Right lobe of liver (tissue), 6 donors: ENCODE results near the gene UBR1. TPM values are rescaled to one million over a fixed set of nuclear protein-coding genes. Genes with fewer than 3 reads are reported as not detected.
"Not testable (repeated sequence)": the region's sequence is repeated elsewhere in the genome, so short reads cannot be mapped to it uniquely, and the experiment has no call there.

Experiments used
- ATAC-seq, 4 donors: fragments of 200-7000 bp; cut with Tn5 transposase; one replicate each; pipeline ENCODE4 v1.9.1; 2020; ENCODE audit warnings: mild to moderate bottlenecking in 4 of 4, moderate library complexity in 4 of 4
- DNase-seq, 3 donors: peaks; one replicate each; pipeline ENCODE4 v3.0.0-alpha.2; 2020
- H3K27ac ChIP-seq, 3 donors: fragments of 200-600 bp; one replicate each; pipeline ENCODE4 v1.8.0; 2022
- H3K27me3 ChIP-seq, 2 donors: fragments of 200-600 bp; one replicate each; pipeline ENCODE4 v1.8.0; 2022
- H3K36me3 ChIP-seq, 4 donors: fragments of 200-600 bp; sonication (generic) in 1 of 4; one replicate each; pipeline versions ENCODE4 v1.5.1 to v1.8.0; 2017 to 2022; ENCODE audit warnings: control low read depth in 1 of 4
- H3K4me1 ChIP-seq, 4 donors: fragments of 200-600 bp; sonication (generic) in 1 of 4; one replicate each; pipeline versions ENCODE4 v1.5.1 to v1.8.0; 2017 to 2022; ENCODE audit warnings: control low read depth in 1 of 4
- H3K4me3 ChIP-seq, 3 donors: fragments of 200-600 bp; one replicate each; pipeline ENCODE4 v1.8.0; 2022
- H3K9me3 ChIP-seq, 4 donors: fragments of 200-600 bp; sonication (generic) in 1 of 4; one replicate each; pipeline versions ENCODE4 v1.5.1 to v1.8.0; 2017 to 2022; ENCODE audit warnings: control low read depth in 1 of 4
- CTCF ChIP-seq, 4 donors: fragments of 200-600 bp in 3 of 4; fragments of 450-650 bp in 1 of 4; IDR thresholded peaks; one replicate each; pipeline versions ENCODE4 v1.5.1 to v1.8.0; 2016 to 2022; ENCODE audit warnings: antibody characterized with exemption in 4 of 4, mild to moderate bottlenecking in 2 of 4
- POLR2A ChIP-seq: fragments of 450-650 bp; IDR thresholded peaks from one replicate; pipeline ENCODE4 v1.6.1; 2017; ENCODE audit warnings: antibody characterized with exemption, mild to moderate bottlenecking
- WGBS: methylation state at CpG from one replicate; pipeline ENCODE4 v1.1.6; 2018; ENCODE audit warnings: low coverage, low lambda C conversion rate; ENCODE audit not compliant: insufficient coverage; ENCODE audit errors: missing lambda C conversion rate; 5-methylcytosine and 5-hydroxymethylcytosine counted together
- intact Hi-C, 2 donors: fragments of 100-400 bp; cut with DNase I; formaldehyde crosslinking; loops; one replicate each; pipeline versions ENCODE4 v1.11.2 to v1.14.1; 2022
- total RNA-seq, 6 experiments: library from RNA; depleted of rRNA in 2 of 6; stranded (reverse); fragments of >200 nt in 2 of 6; fragmentation: NEBNext Ultra II Directional in 3 of 6; extraction: Animal tissue kit (Norgen Biotek cat#: 25700) in 3 of 6; gene quantifications; one replicate each; pipeline versions ENCODE4 v1.1.0 to v1.2.4, GENCODE V29; 2016 to 2023
- donor health status: DM: no; HTN: yes; CAD: no.
- donor health status: DM: no; HTN: no; CAD: no.
- donor health status: DM: no; HTN: no; CAD: no.
- donor health status: DM: no; HTN: yes; CAD: no.
- donor health status: DM: no; HTN: yes; CAD: no.

The UBR1 gene
- total RNA-seq, 6 experiments from 2014 or later, result 8.8 to 15.6 (median 10.6) TPM

DNA sequence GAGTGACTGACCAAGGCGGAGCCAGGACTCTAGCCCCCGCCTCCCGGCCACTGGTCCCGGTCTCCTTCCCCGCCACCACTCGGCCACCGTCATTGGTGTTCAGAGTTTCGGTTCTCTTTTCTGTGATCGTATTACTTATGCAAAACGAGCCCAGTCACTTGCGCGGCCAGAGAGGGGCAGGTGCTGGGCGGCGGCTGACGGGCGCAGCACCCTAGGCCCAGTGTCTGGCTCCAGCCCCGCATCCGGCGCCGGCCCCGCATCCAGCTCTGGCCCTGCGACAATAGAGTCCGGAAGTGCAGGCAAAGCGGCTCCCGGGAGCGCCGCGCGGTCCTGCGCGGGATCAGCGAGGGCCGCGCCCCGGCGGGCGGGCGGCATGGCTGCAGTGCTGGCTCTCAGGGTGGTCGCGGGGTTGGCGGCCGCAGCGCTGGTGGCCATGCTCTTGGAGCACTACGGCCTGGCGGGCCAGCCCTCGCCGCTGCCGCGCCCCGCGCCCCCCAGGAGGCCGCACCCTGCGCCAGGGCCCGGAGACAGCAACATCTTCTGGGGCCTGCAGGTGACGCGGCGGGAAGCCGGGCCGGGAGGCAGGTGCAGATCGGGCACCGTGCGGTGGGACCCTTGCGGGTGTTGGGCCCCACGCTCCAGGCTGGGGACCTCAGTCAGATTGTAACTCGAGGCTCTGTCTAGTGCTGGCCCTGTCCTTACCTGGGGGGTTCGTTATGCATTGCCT, 27.8 kb upstream of the UBR1 start, which contains the start of gene TMEM62:
TSS of gene TMEM62 (plus strand) at position 157 of the 727 bp plus-strand sequence. CDS start at position 374, 217 bp downstream.
- peaks cover 0 to 16% (median 3%) of the 10 kb centered on the region in 4 donors for H3K36me3 ChIP-seq
- H3K4me1 ChIP-seq, result peaks cover 0 to 6% (median 2%) of the 10 kb centered on the region in 4 donors
- peak; percentile 91 to 94 (median 93) for DNase-seq
- H3K4me3 ChIP-seq, result peak within 1 kb of the TSS; percentile 72 to 99 (median 94)
- TF ChIP-seq CTCF (IDR thresholded peaks at IDR 0.05) (no peak), POLR2A (peak; percentile 84)
- intact Hi-C loops, result no loop called here
- WGBS, result 0% methylated on average over 6 of the region's 66 CpGs
- no peaks in the 10 kb centered on the region for H3K27me3 ChIP-seq
- peak within 1 kb of the TSS; percentile 74 to 86 (median 79) for H3K27ac ChIP-seq
- ATAC-seq, result peak; percentile 97 to 99 (median 98)
- no peaks in the 10 kb centered on the region for H3K9me3 ChIP-seq

DNA sequence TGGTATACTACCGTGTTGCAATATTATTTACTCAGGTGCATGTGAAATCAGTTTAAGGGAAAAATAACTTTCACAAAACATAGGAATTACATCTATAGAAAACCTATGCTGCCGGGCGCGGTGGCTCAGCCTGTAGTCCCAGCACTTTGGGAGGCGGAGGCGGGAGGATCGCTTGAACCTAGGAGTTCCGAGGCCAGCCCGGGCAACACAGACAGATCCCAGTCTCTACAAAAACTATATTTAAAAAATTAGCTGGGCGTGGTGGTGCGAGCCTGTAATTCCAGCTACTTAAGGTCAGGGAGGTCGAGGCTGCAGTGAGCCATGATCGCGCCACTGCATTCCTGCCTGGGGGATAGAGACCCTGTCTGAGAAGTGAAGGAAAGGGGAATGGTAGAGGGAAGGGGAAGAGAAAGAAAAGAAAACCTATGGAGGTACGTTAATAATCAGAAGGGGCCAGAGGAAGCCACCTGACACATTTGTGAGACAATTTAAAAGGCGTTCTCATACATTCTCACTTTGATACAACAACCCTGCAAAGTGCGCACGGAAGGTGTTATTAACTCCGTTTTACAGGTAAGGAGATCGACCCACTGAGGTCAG, 27.1 kb upstream of the UBR1 start:
- Histone ChIP-seq H3K27me3 (no peaks in the 10 kb centered on the region), H3K9me3 (no peaks in the 10 kb centered on the region), H3K27ac (peak overlapping the region; percentile 74 to 86 (median 79)), H3K4me1 (peaks cover 0 to 6% (median 2%) of the 10 kb centered on the region in 4 donors), H3K4me3 (peak overlapping the region; percentile 72 to 99 (median 94)), H3K36me3 (peaks cover 0 to 9% (median 3%) of the 10 kb centered on the region in 4 donors)
- TF ChIP-seq CTCF (IDR thresholded peaks at IDR 0.05), result no peak
- TF ChIP-seq POLR2A, result no peak
- WGBS, result 22% methylated on average over 15 of the region's 20 CpGs
- peak in 1 of 3 donors; percentile 35 for DNase-seq
- intact Hi-C loops, result no loop called here
- ATAC-seq, result peak; percentile 3 to 28 (median 10)

GRCh38 chr15:43128980-43129335, 23.1 kb upstream of the UBR1 start:
- DNase-seq, result no peak
- no peaks in the 10 kb centered on the region for H3K4me1 ChIP-seq
- WGBS, result 90% methylated on average over 4 of the region's 4 CpGs
- ATAC-seq, result no peak
- TF ChIP-seq CTCF (IDR thresholded peaks at IDR 0.05) (no peak), POLR2A (no peak)
- no peaks in the 10 kb centered on the region for H3K9me3 ChIP-seq
- no peaks in the 10 kb centered on the region for H3K36me3 ChIP-seq
- no peak overlapping the region for H3K27ac ChIP-seq
- H3K4me3 ChIP-seq, result no peak overlapping the region
- H3K27me3 ChIP-seq, result no peaks in the 10 kb centered on the region
- intact Hi-C loops, result no loop called here

DNA sequence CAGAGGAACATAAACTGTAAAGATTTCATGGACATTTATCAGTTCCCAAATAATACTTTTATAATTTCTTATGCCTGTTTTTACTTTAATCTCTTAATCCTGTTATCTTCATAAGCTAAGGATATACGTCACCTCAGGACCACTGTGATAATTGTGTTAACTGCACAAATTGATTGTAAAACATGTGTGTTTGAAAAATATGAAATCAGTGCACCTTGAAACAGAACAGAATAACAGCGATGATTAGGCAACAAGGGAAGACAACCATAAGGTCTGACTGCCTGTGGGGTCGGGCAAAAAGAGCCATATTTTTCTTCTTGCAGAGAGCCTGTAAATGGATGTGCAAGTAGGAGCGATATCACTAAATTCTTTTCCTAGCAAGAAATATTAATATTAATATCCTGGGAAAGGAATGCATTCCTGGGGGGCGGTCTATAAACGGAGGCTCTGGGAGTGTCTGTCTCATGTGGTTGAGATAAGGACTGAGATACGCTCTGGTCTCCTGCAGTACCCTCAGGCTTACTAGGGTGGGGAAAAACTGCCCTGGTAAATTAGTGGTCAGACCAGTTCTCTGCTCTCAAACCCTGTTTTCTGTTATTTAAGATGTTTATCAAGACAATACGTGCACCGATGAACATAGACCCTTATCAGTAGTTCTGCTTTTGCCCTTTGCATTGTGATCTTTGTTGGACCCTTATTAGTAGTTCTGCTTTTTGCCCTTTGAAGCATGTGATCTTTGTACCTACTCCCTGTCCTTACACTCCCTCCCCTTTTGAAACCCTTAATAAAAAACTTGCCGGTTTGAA, 22.5 kb upstream of the UBR1 start:
- H3K27me3 ChIP-seq, H3K4me1 ChIP-seq, H3K27ac ChIP-seq, ATAC-seq, intact Hi-C loops, DNase-seq, H3K36me3 ChIP-seq, H3K9me3 ChIP-seq, H3K4me3 ChIP-seq: not testable (repeated sequence)
- WGBS, result 66% methylated on average over 9 of the region's 10 CpGs
